SH-SY5Y (cell line): ENCODE data around the gene AFF4.

Experiments
- GATA2 ChIP-seq: IDR thresholded peaks from 2 replicates; pipeline ENCODE4 v1.6.1; 2011; ENCODE audit warnings: mild to moderate bottlenecking, low read depth, low read length
- GATA3 ChIP-seq: IDR thresholded peaks from 2 replicates; pipeline ENCODE4 v1.6.1; 2011; ENCODE audit warnings: low read depth, mild to moderate bottlenecking, low read length, moderate library complexity

The AFF4 gene

GRCh38 chr5:132953710-132954109 is 9.7 kb downstream of the AFF4 start:
- TF ChIP-seq GATA3 (no peak), GATA2 (no peak)

- TF ChIP-seq GATA2 = no peak
These were observed 10.6 kb downstream of the AFF4 start for GRCh38 chr5:132952829-132953228.

- TF ChIP-seq GATA3 (no peak), GATA2 (no peak)
These were observed 11.5 kb downstream of the AFF4 start for GRCh38 chr5:132951897-132952296.

- TF ChIP-seq GATA3 (no peak), GATA2 (no peak)
These were observed 14.3 kb downstream of the AFF4 start for GRCh38 chr5:132949136-132949535.

GRCh38 chr5:132947671-132948070 is 15.8 kb downstream of the AFF4 start:
- no peak for TF ChIP-seq GATA2
- TF ChIP-seq GATA3 = no peak

- TF ChIP-seq GATA3 = no peak
- TF ChIP-seq GATA2 = no peak
These were observed 19.9 kb downstream of the AFF4 start for GRCh38 chr5:132943362-132944022.

GRCh38 chr5:132941331-132941730 is 22.1 kb downstream of the AFF4 start:
- TF ChIP-seq GATA3 (no peak), GATA2 (no peak)

- TF ChIP-seq GATA2 (no peak), GATA3 (no peak)
These were observed 35.4 kb downstream of the AFF4 start for GRCh38 chr5:132928062-132928407.

GRCh38 chr5:132927355-132928061 is 35.9 kb downstream of the AFF4 start:
- no peak for TF ChIP-seq GATA2
- TF ChIP-seq GATA3 = no peak

GRCh38 chr5:132926437-132926836 is 37.0 kb downstream of the AFF4 start:
- TF ChIP-seq GATA3 = no peak
- no peak for TF ChIP-seq GATA2

GRCh38 chr5:132916086-132916485 is 47.3 kb downstream of the AFF4 start:
- TF ChIP-seq GATA2 (no peak), GATA3 (no peak)

GRCh38 chr5:132915681-132916080 is 47.8 kb downstream of the AFF4 start:
- TF ChIP-seq GATA2 = no peak
- no peak for TF ChIP-seq GATA3

GRCh38 chr5:132909702-132910101 is 53.7 kb downstream of the AFF4 start:
- no peak for TF ChIP-seq GATA2
- TF ChIP-seq GATA3 = no peak

GRCh38 chr5:132907161-132907560 is 56.3 kb downstream of the AFF4 start:
- TF ChIP-seq GATA2 (no peak), GATA3 (no peak)

GRCh38 chr5:132905938-132906337 is 57.5 kb downstream of the AFF4 start:
- no peak for TF ChIP-seq GATA2
- no peak for TF ChIP-seq GATA3

- TF ChIP-seq GATA3 (no peak), GATA2 (no peak)
These were observed 61.7 kb downstream of the AFF4 start for GRCh38 chr5:132901730-132902129.

GRCh38 chr5:132901036-132901435 is 62.4 kb downstream of the AFF4 start:
- no peak for TF ChIP-seq GATA3
- TF ChIP-seq GATA2 = no peak

- TF ChIP-seq GATA2 (no peak), GATA3 (no peak)
These were observed 65.3 kb downstream of the AFF4 start for GRCh38 chr5:132898094-132898493.
